DLD1 (cell line): Measurements from ENCODE around the gene GPT2.

Experiments
- in situ Hi-C: cut with HindIII; loops from 2 replicates; pipeline ENCODE4 v1.10.0; 2017; ENCODE audit warnings: low sequenced_read_pairs

GPT2 gene

GRCh38 chr16:46883690-46884512 is at the start of gene GPT2:
GPT2 (plus strand) TSS chr16:46884362; CDS start chr16:46884716, 354 bp downstream.
- in situ Hi-C loops = no loop called here

- in situ Hi-C loops = no loop called here
Observed at GRCh38 chr16:46836534-46837530, 47.3 kb upstream of the GPT2 start.

- in situ Hi-C loops = no loop called here
Observed at GRCh38 chr16:46839986-46840443, 44.1 kb upstream of the GPT2 start.

- in situ Hi-C loops = no loop called here
Observed at GRCh38 chr16:46842192-46842895, 41.8 kb upstream of the GPT2 start.

GRCh38 chr16:46843898-46844642 is 40.1 kb upstream of the GPT2 start:
- in situ Hi-C loops = no loop called here

GRCh38 chr16:46844771-46845170 is 39.4 kb upstream of the GPT2 start:
- in situ Hi-C loops = no loop called here

- in situ Hi-C loops = no loop called here
Observed at GRCh38 chr16:46845952-46846351, 38.2 kb upstream of the GPT2 start.

GRCh38 chr16:46848768-46849764 is 35.1 kb upstream of the GPT2 start:
- in situ Hi-C loops = no loop called here

- in situ Hi-C loops = no loop called here
Observed at GRCh38 chr16:46850619-46851555, 33.3 kb upstream of the GPT2 start.

- in situ Hi-C loops = no loop called here
Observed at GRCh38 chr16:46852130-46852529, 32.0 kb upstream of the GPT2 start.

- in situ Hi-C loops = no loop called here
Observed at GRCh38 chr16:46853713-46854443, 30.3 kb upstream of the GPT2 start.

GRCh38 chr16:46854846-46855245 is 29.3 kb upstream of the GPT2 start:
- in situ Hi-C loops = no loop called here

- in situ Hi-C loops = no loop called here
Observed at GRCh38 chr16:46855389-46855788, 28.8 kb upstream of the GPT2 start.

GRCh38 chr16:46857368-46857945 is 26.7 kb upstream of the GPT2 start:
- in situ Hi-C loops = no loop called here

- in situ Hi-C loops = no loop called here
Observed at GRCh38 chr16:46858151-46858550, 26.0 kb upstream of the GPT2 start.

- in situ Hi-C loops = loop anchor here (10.0 kb wide), 1 partner anchor 1315 kb away; no protein-coding TSS in a partner anchor
Observed at GRCh38 chr16:46859719-46860152, 24.4 kb upstream of the GPT2 start.
